HepG2 (cell line): ENCODE results near the gene G6PC3. TPM values are rescaled to one million over a fixed set of nuclear protein-coding genes. Genes with fewer than 3 reads are reported as not detected.

Source experiments
- CEBPB ChIP-seq: IDR thresholded peaks from 2 replicates; pipeline ENCODE4 v1.6.1; 2011; ENCODE audit warnings: low read depth, low read length, improper control_type of control experiment, borderline replicate concordance
- FOXP1 ChIP-seq, 2 experiments: fragments of 450-650 bp in 1 of 2; IDR thresholded peaks; 2 replicates each; pipeline ENCODE4 v1.6.1; 2017 to 2018; ENCODE audit warnings: antibody characterized with exemption in 1 of 2
- GABPA ChIP-seq, 2 experiments: IDR thresholded peaks; 2 replicates each; pipeline ENCODE4 v1.6.1; 2011 to 2016; ENCODE audit warnings: low read depth in 2 of 2, low read length in 1 of 2, missing biosample characterization in 1 of 2, missing genetic modification characterization in 1 of 2
- MXD4 ChIP-seq: IDR thresholded peaks from 2 replicates; pipeline ENCODE4 v1.6.1; 2016; ENCODE audit warnings: mild to moderate bottlenecking, missing biosample characterization, missing genetic modification reagents
- PHF20 ChIP-seq: sonication (generic); formaldehyde crosslinking; IDR thresholded peaks from 2 replicates; pipeline ENCODE4 v1.5.0; 2020; ENCODE audit warnings: mild to moderate bottlenecking, missing genetic modification reagents
- PHF5A ChIP-seq: IDR thresholded peaks from one replicate; pipeline ENCODE4 v1.6.1; 2018; ENCODE audit warnings: low read depth, missing genetic modification reagents; ENCODE audit not compliant: unreplicated experiment
- RAD21 ChIP-seq: fragments of 450-650 bp; formaldehyde crosslinking; IDR thresholded peaks from 2 replicates; pipeline ENCODE4 v1.5.0; 2020; ENCODE audit warnings: mild to moderate bottlenecking
- SMC3 ChIP-seq: IDR thresholded peaks from 2 replicates; pipeline ENCODE4 v1.6.1; 2011; ENCODE audit warnings: low read length, improper control_type of control experiment
- SRF ChIP-seq: IDR thresholded peaks from 2 replicates; pipeline ENCODE4 v1.6.1; 2011; ENCODE audit warnings: mild to moderate bottlenecking, low read depth, low read length, moderate library complexity
- THRA ChIP-seq: sonication (generic); formaldehyde crosslinking; IDR thresholded peaks from 2 replicates; pipeline ENCODE4 v1.4.0; 2020; ENCODE audit warnings: missing genetic modification reagents, borderline replicate concordance
- XRCC5 ChIP-seq: fragments of 200-400 bp; formaldehyde crosslinking; optimal IDR thresholded peaks from 2 replicates; pipeline ENCODE3; 2017; ENCODE audit warnings: mild to moderate bottlenecking, low read length
- ZFP37 ChIP-seq: sonication (generic); formaldehyde crosslinking; IDR thresholded peaks from 2 replicates; pipeline ENCODE4 v1.4.0; 2020; ENCODE audit warnings: missing genetic modification reagents, borderline replicate concordance
- ZNF382 ChIP-seq: sonication (generic); formaldehyde crosslinking; IDR thresholded peaks from 2 replicates; pipeline ENCODE4 v1.5.0; 2020; ENCODE audit warnings: missing genetic modification reagents, mild to moderate bottlenecking, borderline replicate concordance
- ZNF414 ChIP-seq: sonication (generic); formaldehyde crosslinking; IDR thresholded peaks from 2 replicates; pipeline ENCODE4 v1.5.0; 2020; ENCODE audit warnings: missing genetic modification reagents
- ZNF546 ChIP-seq: sonication (generic); formaldehyde crosslinking; conservative IDR thresholded peaks from 2 replicates; pipeline ENCODE4 v1.8.1; 2023; ENCODE audit warnings: mild to moderate bottlenecking, missing genetic modification reagents
- ZNF550 ChIP-seq: sonication (generic); formaldehyde crosslinking; IDR thresholded peaks from 2 replicates; pipeline ENCODE4 v1.4.0; 2020; ENCODE audit warnings: mild to moderate bottlenecking, missing genetic modification reagents, borderline replicate concordance
- ZNF644 ChIP-seq: IDR thresholded peaks from 2 replicates; pipeline ENCODE4 v1.6.1; 2016; ENCODE audit warnings: low read depth
- ZNF652 ChIP-seq: IDR thresholded peaks from 2 replicates; pipeline ENCODE4 v1.6.1; 2016; ENCODE audit warnings: low read depth, borderline replicate concordance
- ZNF703 ChIP-seq: sonication (generic); formaldehyde crosslinking; IDR thresholded peaks from 2 replicates; pipeline ENCODE4 v1.5.1; 2020; ENCODE audit warnings: missing genetic modification reagents, mild to moderate bottlenecking, moderate library complexity, borderline replicate concordance
- ZNF713 ChIP-seq: sonication (generic); formaldehyde crosslinking; IDR thresholded peaks from 2 replicates; pipeline ENCODE4 v1.4.0; 2020; ENCODE audit warnings: mild to moderate bottlenecking, missing genetic modification reagents
- ZNF747 ChIP-seq: sonication (generic); formaldehyde crosslinking; IDR thresholded peaks from 2 replicates; pipeline ENCODE4 v1.8.1; 2023; ENCODE audit warnings: missing genetic modification reagents, mild to moderate bottlenecking, borderline replicate concordance
- ZNF891 ChIP-seq: sonication (generic); formaldehyde crosslinking; IDR thresholded peaks from 2 replicates; pipeline ENCODE4 v1.5.0; 2020; ENCODE audit warnings: mild to moderate bottlenecking, missing genetic modification reagents
- polyA plus RNA-seq, 8 experiments: library from polyadenylated mRNA; depleted of rRNA in 3 of 8; stranded (reverse) in 7 of 8; unstranded in 1 of 8; fragments of >200 nt; fragmentation: Illumina TruSeq in 4 of 8; extraction: Trizol in 4 of 8; gene quantifications; 2 replicates each; pipeline versions ENCODE4 v1.2.1 to v1.2.3, GENCODE V29; 2011 to 2016; ENCODE audit warnings: low read depth in 4 of 8, missing spikeins in 1 of 8, mixed read lengths in 1 of 8; ENCODE audit not compliant: insufficient read depth in 1 of 8
- total RNA-seq, 5 experiments: library from RNA; depleted of rRNA; stranded (reverse); fragments of >200 nt; fragmentation: Illumina TruSeq; extraction: Trizol; gene quantifications; 2 replicates each; pipeline ENCODE4 v1.2.3, GENCODE V29; 2016; ENCODE audit warnings: low read depth in 1 of 5
- TF ChIP-seq, protein P1 (sequence below): conservative IDR thresholded peaks from 2 replicates; pipeline ENCODE4 v1.6.1; 2018; ENCODE audit warnings: missing genetic modification reagents
- TF ChIP-seq, protein P2 (sequence below): sonication (generic); formaldehyde crosslinking; IDR thresholded peaks from 2 replicates; pipeline ENCODE4 v1.4.0; 2020; ENCODE audit warnings: mild to moderate bottlenecking, missing genetic modification reagents, borderline replicate concordance
- TF ChIP-seq, protein P3 (sequence below): sonication (generic); formaldehyde crosslinking; IDR thresholded peaks from 2 replicates; pipeline ENCODE4 v1.4.0; 2020; ENCODE audit warnings: missing genetic modification reagents

Gene G6PC3
- total and polyA plus RNA-seq, 2 of the 13 experiments (the other 11 are each of a cell fraction or from before 2014, with no cell fraction given), result 38.5 to 75.8 TPM

DNA sequence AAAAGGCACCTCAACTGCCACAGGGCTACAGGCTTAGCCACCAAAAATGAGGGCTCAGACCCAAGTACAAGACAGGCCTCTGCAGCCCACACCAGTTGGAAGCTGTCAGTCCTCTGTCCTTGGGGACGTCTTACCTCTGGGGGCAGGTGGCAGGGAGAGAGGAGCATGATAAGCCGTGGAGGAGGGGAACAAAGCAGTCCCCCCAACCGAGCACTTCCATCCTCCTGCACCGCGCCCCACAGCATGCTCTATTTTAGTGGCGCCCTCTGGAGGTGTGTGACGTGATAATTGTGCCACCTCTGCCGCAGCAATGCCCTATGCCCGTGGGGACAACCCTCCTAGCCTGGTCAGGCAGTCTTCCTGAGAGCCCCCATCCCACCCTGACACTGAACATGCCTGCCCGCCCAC lies 13.6 kb downstream of the G6PC3 start (continued):
- TF ChIP-seq, protein P1, sequence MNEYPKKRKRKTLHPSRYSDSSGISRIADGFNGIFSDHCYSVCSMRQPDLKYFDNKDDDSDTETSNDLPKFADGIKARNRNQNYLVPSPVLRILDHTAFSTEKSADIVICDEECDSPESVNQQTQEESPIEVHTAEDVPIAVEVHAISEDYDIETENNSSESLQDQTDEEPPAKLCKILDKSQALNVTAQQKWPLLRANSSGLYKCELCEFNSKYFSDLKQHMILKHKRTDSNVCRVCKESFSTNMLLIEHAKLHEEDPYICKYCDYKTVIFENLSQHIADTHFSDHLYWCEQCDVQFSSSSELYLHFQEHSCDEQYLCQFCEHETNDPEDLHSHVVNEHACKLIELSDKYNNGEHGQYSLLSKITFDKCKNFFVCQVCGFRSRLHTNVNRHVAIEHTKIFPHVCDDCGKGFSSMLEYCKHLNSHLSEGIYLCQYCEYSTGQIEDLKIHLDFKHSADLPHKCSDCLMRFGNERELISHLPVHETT (CRISPR knock-in tag), result no peak
- TF ChIP-seq SMC3 (no peak), XRCC5 (peak; percentile 42), PHF5A (CRISPR knock-in tag) (peak; percentile 25), ZNF703 (CRISPR knock-in tag) (no peak), GABPA (IDR thresholded peaks at IDR 0.05; ENCODE audit: low read depth, low read length) (no peak), GABPA (CRISPR knock-in tag; IDR thresholded peaks at IDR 0.05; ENCODE audit: low read depth) (no peak), ZNF652 (no peak), THRA (CRISPR knock-in tag) (0 out of 2 replicates have a peak, but pooled peaks have one; percentile 1), ZNF546 (CRISPR knock-in tag) (no peak), ZFP37 (CRISPR knock-in tag) (no peak), ZNF713 (CRISPR knock-in tag) (no peak), ZNF644 (CRISPR knock-in tag) (no peak), SRF (no peak), ZNF550 (CRISPR knock-in tag) (no peak), MXD4 (no peak), ZNF747 (no peak), ZNF382 (CRISPR knock-in tag) (no peak), PHF20 (CRISPR knock-in tag) (no peak), ZNF414 (CRISPR knock-in tag) (no peak), CEBPB (no peak), ZNF891 (CRISPR knock-in tag) (no peak), FOXP1 (IDR thresholded peaks at IDR 0.05) (no peak), FOXP1 (CRISPR knock-in tag; IDR thresholded peaks at IDR 0.05) (no peak), RAD21 (0 out of 2 replicates have a peak, but pooled peaks have one; percentile 19)
- TF ChIP-seq, protein P2, sequence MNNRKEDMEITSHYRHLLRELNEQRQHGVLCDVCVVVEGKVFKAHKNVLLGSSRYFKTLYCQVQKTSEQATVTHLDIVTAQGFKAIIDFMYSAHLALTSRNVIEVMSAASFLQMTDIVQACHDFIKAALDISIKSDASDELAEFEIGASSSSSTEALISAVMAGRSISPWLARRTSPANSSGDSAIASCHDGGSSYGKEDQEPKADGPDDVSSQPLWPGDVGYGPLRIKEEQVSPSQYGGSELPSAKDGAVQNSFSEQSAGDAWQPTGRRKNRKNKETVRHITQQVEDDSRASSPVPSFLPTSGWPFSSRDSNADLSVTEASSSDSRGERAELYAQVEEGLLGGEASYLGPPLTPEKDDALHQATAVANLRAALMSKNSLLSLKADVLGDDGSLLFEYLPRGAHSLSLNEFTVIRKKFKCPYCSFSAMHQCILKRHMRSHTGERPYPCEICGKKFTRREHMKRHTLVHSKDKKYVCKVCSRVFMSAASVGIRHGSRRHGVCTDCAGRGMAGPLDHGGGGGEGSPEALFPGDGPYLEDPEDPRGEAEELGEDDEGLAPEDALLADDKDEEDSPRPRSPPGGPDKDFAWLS (CRISPR knock-in tag), result no peak
- TF ChIP-seq, protein P3, sequence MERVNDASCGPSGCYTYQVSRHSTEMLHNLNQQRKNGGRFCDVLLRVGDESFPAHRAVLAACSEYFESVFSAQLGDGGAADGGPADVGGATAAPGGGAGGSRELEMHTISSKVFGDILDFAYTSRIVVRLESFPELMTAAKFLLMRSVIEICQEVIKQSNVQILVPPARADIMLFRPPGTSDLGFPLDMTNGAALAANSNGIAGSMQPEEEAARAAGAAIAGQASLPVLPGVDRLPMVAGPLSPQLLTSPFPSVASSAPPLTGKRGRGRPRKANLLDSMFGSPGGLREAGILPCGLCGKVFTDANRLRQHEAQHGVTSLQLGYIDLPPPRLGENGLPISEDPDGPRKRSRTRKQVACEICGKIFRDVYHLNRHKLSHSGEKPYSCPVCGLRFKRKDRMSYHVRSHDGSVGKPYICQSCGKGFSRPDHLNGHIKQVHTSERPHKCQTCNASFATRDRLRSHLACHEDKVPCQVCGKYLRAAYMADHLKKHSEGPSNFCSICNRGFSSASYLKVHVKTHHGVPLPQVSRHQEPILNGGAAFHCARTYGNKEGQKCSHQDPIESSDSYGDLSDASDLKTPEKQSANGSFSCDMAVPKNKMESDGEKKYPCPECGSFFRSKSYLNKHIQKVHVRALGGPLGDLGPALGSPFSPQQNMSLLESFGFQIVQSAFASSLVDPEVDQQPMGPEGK (CRISPR knock-in tag), result peak; percentile 22; the same call in 1 of the 2 replicates
